Measurements from ENCODE around the gene SIRT3. TPM values are rescaled to one million over a fixed set of nuclear protein-coding genes. Genes with fewer than 3 reads are reported as not detected.

The SIRT3 gene
- total and polyA plus RNA-seq, 2 of the 4 experiments (the other 2 are of a cell fraction) = 5.4 to 18.6 TPM

DNA sequence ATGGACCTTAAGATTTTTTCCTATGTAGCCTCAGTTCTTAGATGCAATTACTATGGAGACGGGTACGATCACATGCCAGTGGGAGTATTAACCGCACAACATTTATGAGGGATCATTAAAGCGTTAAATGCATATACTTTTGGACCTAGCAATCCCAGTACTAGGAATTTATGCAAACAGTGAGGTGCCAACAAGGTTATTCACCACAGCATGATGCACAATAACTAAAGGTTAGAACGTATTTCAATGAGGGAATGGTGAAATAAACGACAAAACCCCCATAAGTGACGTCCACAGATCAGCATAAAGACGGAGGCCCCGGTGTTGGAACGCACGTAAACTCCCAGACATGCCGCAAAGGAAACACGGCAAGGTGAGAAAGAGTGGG, 539 bp downstream of the SIRT3 start:
- Histone ChIP-seq H4K8ac (ENCODE audit: low read depth in 2 of 2, low read length in 2 of 2) (peak overlapping the region; percentile 14 to 91; a peak in 3 of 4 replicates), H3K4ac (ENCODE audit: low read depth, low read length) (peak overlapping the region; percentile 88), H3K9me1 (ENCODE audit: insufficient read depth, low read length) (no peaks in the 10 kb centered on the region), H3K18ac (ENCODE audit: low read depth, low read length) (peak overlapping the region; percentile 54), H2BK15ac (ENCODE audit: low read depth, low read length) (no peak overlapping the region), H3K79me1 (ENCODE audit: low read depth in 1 of 2, low read length in 2 of 2) (peaks cover 8 to 47% of the 10 kb centered on the region in 2 experiments; a peak in 3 of 4 replicates), H3K27ac (ENCODE audit: insufficient read depth, low read length) (peak overlapping the region; percentile 79), H3K14ac (replicated peaks; ENCODE audit: low read depth, low read length) (peak overlapping the region; percentile 99), H2AK5ac (ENCODE audit: low read depth, low read length) (peak overlapping the region; percentile 67; the same call in 1 of the 2 replicates), H2BK120ac (ENCODE audit: low read depth, low read length) (0 out of 2 replicates have a peak overlapping the region, but pooled peaks have one; percentile 49), H3K23ac (ENCODE audit: low read depth, low read length) (peak overlapping the region; percentile 98), H4K91ac (ENCODE audit: insufficient read depth, low read depth, low read length) (peak overlapping the region; percentile 68), H2AFZ (replicated peaks; ENCODE audit: low read length, poor library complexity) (peak overlapping the region; percentile 98), H2AK9ac (replicated peaks; ENCODE audit: low read depth, low read length, poor library complexity) (peak overlapping the region; percentile 91), H3K27me3 (ENCODE audit: control insufficient read depth, insufficient read depth, low read length) (no peaks in the 10 kb centered on the region), H3K56ac (ENCODE audit: extremely low read depth, insufficient read depth, low read length) (peak overlapping the region; percentile 86), H3K9ac (ENCODE audit: low read depth, low read length) (peak overlapping the region; percentile 86), H4K20me1 (ENCODE audit: insufficient read depth, low read length) (peaks cover 4% of the 10 kb centered on the region), H3K4me3 (ENCODE audit: insufficient read depth, low read depth, low read length) (peak overlapping the region; percentile 88), H3K36me3 (ENCODE audit: control insufficient read depth, insufficient read depth, low read length) (no peaks in the 10 kb centered on the region), H2BK20ac (ENCODE audit: low read depth, low read length) (no peak overlapping the region), H3K4me2 (ENCODE audit: low read depth, low read length) (peak overlapping the region; percentile 98), H3K9me3 (ENCODE audit: control insufficient read depth, insufficient read depth, low read length) (no peaks in the 10 kb centered on the region), H2BK5ac (ENCODE audit: low read depth, low read length, poor library complexity, severe bottlenecking) (peak overlapping the region; percentile 84), H3K4me1 (ENCODE audit: control insufficient read depth, insufficient read depth, low read length) (peaks cover 2% of the 10 kb centered on the region), H4K5ac (ENCODE audit: low read depth, low read length) (peak overlapping the region; percentile 72)
- ChIA-PET CTCF (interaction anchor here (0.5 kb wide), 1 partner anchor 11 kb away, joined by 4 read pairs; no protein-coding TSS in a partner anchor), POLR2A (ENCODE audit: unreplicated experiment) (no interaction called here)
- dilution Hi-C loops (cut with HindIII; ENCODE audit: low sequenced_read_pairs, unreplicated experiment) = no loop called here
- intact Hi-C loops (cut with micrococcal nuclease) = no loop called here
- TF ChIP-seq MXI1 (IDR thresholded peaks at IDR 0.05; ENCODE audit: borderline replicate concordance, low read depth, low read length) (no peak), RFX5 (IDR thresholded peaks at IDR 0.05; ENCODE audit: low read depth, low read length) (no peak), MAFK (IDR thresholded peaks at IDR 0.05; ENCODE audit: low read depth, low read length) (no peak), RCOR1 (IDR thresholded peaks at IDR 0.05; ENCODE audit: insufficient replicate concordance, low read length) (no peak), POLR2A (IDR thresholded peaks at IDR 0.05; ENCODE audit: low read depth, low read length) (no peak), FOS (IDR thresholded peaks at IDR 0.05; ENCODE audit: low read depth, low read length) (no peak), CHD1 (IDR thresholded peaks at IDR 0.05; ENCODE audit: low read depth, low read length) (no peak), NFE2L2 (IDR thresholded peaks at IDR 0.05; ENCODE audit: low read depth, low read length) (no peak), MAZ (IDR thresholded peaks at IDR 0.05; ENCODE audit: borderline replicate concordance, low read depth, low read length) (no peak), CEBPB (IDR thresholded peaks at IDR 0.05; ENCODE audit: low read depth, low read length) (no peak)
- TF ChIP-seq, protein P1, sequence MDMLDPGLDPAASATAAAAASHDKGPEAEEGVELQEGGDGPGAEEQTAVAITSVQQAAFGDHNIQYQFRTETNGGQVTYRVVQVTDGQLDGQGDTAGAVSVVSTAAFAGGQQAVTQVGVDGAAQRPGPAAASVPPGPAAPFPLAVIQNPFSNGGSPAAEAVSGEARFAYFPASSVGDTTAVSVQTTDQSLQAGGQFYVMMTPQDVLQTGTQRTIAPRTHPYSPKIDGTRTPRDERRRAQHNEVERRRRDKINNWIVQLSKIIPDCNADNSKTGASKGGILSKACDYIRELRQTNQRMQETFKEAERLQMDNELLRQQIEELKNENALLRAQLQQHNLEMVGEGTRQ (IDR thresholded peaks at IDR 0.05; ENCODE audit: low read depth, low read length) = no peak
- TF ChIP-seq, protein P2, sequence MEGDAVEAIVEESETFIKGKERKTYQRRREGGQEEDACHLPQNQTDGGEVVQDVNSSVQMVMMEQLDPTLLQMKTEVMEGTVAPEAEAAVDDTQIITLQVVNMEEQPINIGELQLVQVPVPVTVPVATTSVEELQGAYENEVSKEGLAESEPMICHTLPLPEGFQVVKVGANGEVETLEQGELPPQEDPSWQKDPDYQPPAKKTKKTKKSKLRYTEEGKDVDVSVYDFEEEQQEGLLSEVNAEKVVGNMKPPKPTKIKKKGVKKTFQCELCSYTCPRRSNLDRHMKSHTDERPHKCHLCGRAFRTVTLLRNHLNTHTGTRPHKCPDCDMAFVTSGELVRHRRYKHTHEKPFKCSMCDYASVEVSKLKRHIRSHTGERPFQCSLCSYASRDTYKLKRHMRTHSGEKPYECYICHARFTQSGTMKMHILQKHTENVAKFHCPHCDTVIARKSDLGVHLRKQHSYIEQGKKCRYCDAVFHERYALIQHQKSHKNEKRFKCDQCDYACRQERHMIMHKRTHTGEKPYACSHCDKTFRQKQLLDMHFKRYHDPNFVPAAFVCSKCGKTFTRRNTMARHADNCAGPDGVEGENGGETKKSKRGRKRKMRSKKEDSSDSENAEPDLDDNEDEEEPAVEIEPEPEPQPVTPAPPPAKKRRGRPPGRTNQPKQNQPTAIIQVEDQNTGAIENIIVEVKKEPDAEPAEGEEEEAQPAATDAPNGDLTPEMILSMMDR (conservative IDR thresholded peaks at IDR 0.05; ENCODE audit: low read depth, low read length) = no peak
- DNase-seq (peak; percentile 32), ATAC-seq (ENCODE audit: low read depth) (peak; percentile 4)
- BruUV-seq (replicated peaks) = no TSS peak
- WGBS, 2 experiments (ENCODE audit: extremely low coverage in 2 of 2, insufficient read length in 1 of 2) = 0% methylated on average over 6 of the region's 13 CpGs; no CpG with 5 or more reads in 1 of the 2 experiments
- in situ Hi-C loops (cut with MboI; ENCODE audit: low sequenced_read_pairs) = no loop called here

Data from IMR-90 (cell line).